ENCODE results near the gene MGAT4A.

- TF ChIP-seq EZH2 (IDR thresholded peaks at IDR 0.05; ENCODE audit: borderline replicate concordance, control insufficient read depth, low read depth, low read length) = no peak
- TF ChIP-seq USF1 (IDR thresholded peaks at IDR 0.05; ENCODE audit: borderline replicate concordance, extremely low read length, insufficient read depth, low read depth, low read length) = no peak
- no peak for TF ChIP-seq CTCF (IDR thresholded peaks at IDR 0.05 in 2 of 3, conservative IDR thresholded peaks at IDR 0.05 in 1 of 3; ENCODE audit: control insufficient read depth in 2 of 3, extremely low read depth in 1 of 3, insufficient read depth in 1 of 3, low read depth in 3 of 3, low read length in 3 of 3)
- TF ChIP-seq ETV6 (conservative IDR thresholded peaks at IDR 0.05 in 1 of 2, IDR thresholded peaks at IDR 0.05 in 1 of 2; ENCODE audit: borderline replicate concordance in 1 of 2, low read depth in 1 of 2) = no peak
- TF ChIP-seq CREB1 (IDR thresholded peaks at IDR 0.05; ENCODE audit: low read depth) = no peak
Measured at GRCh38 chr2:98747888-98748287, 17.0 kb upstream of the MGAT4A start.

All from GM12878 (cell line).